ENCODE data around the gene FUT2.

FUT2 gene

GRCh38 chr19:48731452-48731851 is 35.7 kb downstream of the FUT2 start:
- no peak for DNase-seq

GRCh38 chr19:48734625-48735024 is 38.9 kb downstream of the FUT2 start:
- no peak for DNase-seq

- DNase-seq = no peak
These were observed 39.4 kb downstream of the FUT2 start for GRCh38 chr19:48735031-48735615.

GRCh38 chr19:48737360-48737998 is 41.7 kb downstream of the FUT2 start:
- DNase-seq = no peak

GRCh38 chr19:48738557-48739403 is 43.0 kb downstream of the FUT2 start:
- peak; percentile 93 for DNase-seq

- no peak for DNase-seq
These were observed 43.8 kb downstream of the FUT2 start for GRCh38 chr19:48739404-48740163.

- DNase-seq = no peak
These were observed 44.6 kb downstream of the FUT2 start, which contains the start of gene RASIP1 for GRCh38 chr19:48740164-48740972. Gene RASIP1, minus strand, starts transcription at chr19:48740610. Its CDS starts 328 bp downstream, at chr19:48740282.

- peak; percentile 26 for DNase-seq
These were observed 45.6 kb downstream of the FUT2 start for GRCh38 chr19:48741129-48741999.

- DNase-seq = no peak
These were observed 46.3 kb downstream of the FUT2 start for GRCh38 chr19:48742096-48742495.

GRCh38 chr19:48745208-48745995 is 49.6 kb downstream of the FUT2 start:
- DNase-seq = peak; percentile 74

GRCh38 chr19:48746110-48746509 is 50.3 kb downstream of the FUT2 start:
- no peak for DNase-seq

- DNase-seq = peak; percentile 68
These were observed 51.2 kb downstream of the FUT2 start, which contains the start of gene IZUMO1 for GRCh38 chr19:48746738-48747575. Gene IZUMO1, minus strand, starts transcription at chr19:48746909. Its CDS starts 1,050 bp downstream, at chr19:48745859.

GRCh38 chr19:48749571-48750198 is 53.9 kb downstream of the FUT2 start:
- no peak for DNase-seq

GRCh38 chr19:48750351-48750750 is 54.6 kb downstream of the FUT2 start:
- no peak for DNase-seq

GRCh38 chr19:48750771-48751504 is 55.2 kb downstream of the FUT2 start:
- no peak for DNase-seq

- DNase-seq = no peak
These were observed 56.2 kb downstream of the FUT2 start for GRCh38 chr19:48751845-48752495.
